ENCODE data around the gene ZNF761.
A peak's percentile ranks its signal among the peaks of the same experiment; 100 is the strongest.
"Not testable (repeated sequence)": the region's sequence is repeated elsewhere in the genome, so short reads cannot be mapped to it uniquely, and the experiment has no call there.

The ZNF761 gene

GRCh38 chr19:53485046-53486004 lies 53.5 kb downstream of the ZNF761 start:
- H3K4ac ChIP-seq (ENCODE audit: low read depth, low read length): no peak overlapping the region
- H2BK15ac ChIP-seq (replicated peaks; ENCODE audit: low read depth): no peak overlapping the region
- H3K18ac ChIP-seq (ENCODE audit: low read length): no peak overlapping the region
- H3K23ac ChIP-seq (ENCODE audit: low read length): no peak overlapping the region
- H4K5ac ChIP-seq (ENCODE audit: low read length): no peak overlapping the region
- no peaks in the 10 kb centered on the region for H3K4me1 ChIP-seq (ENCODE audit: control insufficient read depth, low read depth, low read length)
- H4K8ac ChIP-seq (ENCODE audit: low read depth, low read length): no peak overlapping the region
- peak; percentile 47 for DNase-seq
- H3K56ac ChIP-seq (ENCODE audit: low read length): no peak overlapping the region
- H2BK120ac ChIP-seq (ENCODE audit: low read depth, low read length): no peak overlapping the region
- H2AK5ac ChIP-seq (ENCODE audit: low read length): no peak overlapping the region
- H2BK5ac ChIP-seq (ENCODE audit: low read length): no peak overlapping the region
- H3K9ac ChIP-seq (ENCODE audit: low read length): no peak overlapping the region
- H3K4me2 ChIP-seq (ENCODE audit: low read length): no peak overlapping the region
- no peaks in the 10 kb centered on the region for H3K36me3 ChIP-seq (ENCODE audit: control insufficient read depth, insufficient read depth, low read length)
- H3K27me3 ChIP-seq (ENCODE audit: insufficient read depth, low read length, poor library complexity): no peaks in the 10 kb centered on the region
- no CpG with 5 or more reads among the region's 8 CpGs for WGBS (ENCODE audit: extremely low coverage, insufficient coverage, low lambda C conversion rate)
- no peak overlapping the region for H3K4me3 ChIP-seq (ENCODE audit: low read length)
- H3K79me2 ChIP-seq (ENCODE audit: control insufficient read depth, insufficient read depth, low read length): no peaks in the 10 kb centered on the region
- no peak overlapping the region for H3K27ac ChIP-seq (ENCODE audit: low read depth, low read length)
- no peaks in the 10 kb centered on the region for H3K79me1 ChIP-seq (ENCODE audit: low read length)

GRCh38 chr19:53492153-53492552 lies 60.4 kb downstream of the ZNF761 start:
- Histone ChIP-seq H2BK120ac (ENCODE audit: low read depth, low read length) (no peak overlapping the region), H3K36me3 (ENCODE audit: control insufficient read depth, insufficient read depth, low read length) (peaks cover 6% of the 10 kb centered on the region), H3K23ac (ENCODE audit: low read length) (no peak overlapping the region), H3K27me3 (ENCODE audit: insufficient read depth, low read length, poor library complexity) (no peaks in the 10 kb centered on the region), H3K9ac (ENCODE audit: low read length) (no peak overlapping the region), H3K4me3 (ENCODE audit: low read length) (no peak overlapping the region), H4K8ac (ENCODE audit: low read depth, low read length) (no peak overlapping the region), H2BK5ac (ENCODE audit: low read length) (no peak overlapping the region), H3K79me2 (ENCODE audit: control insufficient read depth, insufficient read depth, low read length) (no peaks in the 10 kb centered on the region), H3K4me1 (ENCODE audit: control insufficient read depth, low read depth, low read length) (no peaks in the 10 kb centered on the region), H3K4me2 (ENCODE audit: low read length) (no peak overlapping the region), H3K4ac (ENCODE audit: low read depth, low read length) (no peak overlapping the region), H3K56ac (ENCODE audit: low read length) (no peak overlapping the region), H3K27ac (ENCODE audit: low read depth, low read length) (no peak overlapping the region), H2AK5ac (ENCODE audit: low read length) (no peak overlapping the region), H3K18ac (ENCODE audit: low read length) (no peak overlapping the region), H4K5ac (ENCODE audit: low read length) (no peak overlapping the region), H3K79me1 (ENCODE audit: low read length) (no peaks in the 10 kb centered on the region), H2BK15ac (replicated peaks; ENCODE audit: low read depth) (no peak overlapping the region)
- no CpG with 5 or more reads among the region's 5 CpGs for WGBS (ENCODE audit: extremely low coverage, insufficient coverage, low lambda C conversion rate)
- no peak for DNase-seq

GRCh38 chr19:53497311-53498023 lies 65.7 kb downstream of the ZNF761 start:
- not testable (repeated sequence) for H3K4me3 ChIP-seq (ENCODE audit: low read length); H2BK5ac ChIP-seq (ENCODE audit: low read length); H3K27me3 ChIP-seq (ENCODE audit: insufficient read depth, low read length, poor library complexity); H4K8ac ChIP-seq (ENCODE audit: low read depth, low read length); H3K36me3 ChIP-seq (ENCODE audit: control insufficient read depth, insufficient read depth, low read length); H3K79me1 ChIP-seq (ENCODE audit: low read length); H2BK15ac ChIP-seq (replicated peaks; ENCODE audit: low read depth); H3K18ac ChIP-seq (ENCODE audit: low read length); H3K79me2 ChIP-seq (ENCODE audit: control insufficient read depth, insufficient read depth, low read length); H3K23ac ChIP-seq (ENCODE audit: low read length); H2AK5ac ChIP-seq (ENCODE audit: low read length); H2BK120ac ChIP-seq (ENCODE audit: low read depth, low read length); H3K9ac ChIP-seq (ENCODE audit: low read length); H3K4me2 ChIP-seq (ENCODE audit: low read length); H3K4me1 ChIP-seq (ENCODE audit: control insufficient read depth, low read depth, low read length); H4K5ac ChIP-seq (ENCODE audit: low read length)
- peak; percentile 50 for DNase-seq
- H3K27ac ChIP-seq (ENCODE audit: low read depth, low read length): peak overlapping the region; percentile 13
- peak overlapping the region; percentile 65 for H3K4ac ChIP-seq (ENCODE audit: low read depth, low read length)
- peak overlapping the region; percentile 73 for H3K56ac ChIP-seq (ENCODE audit: low read length)
- no CpG with 5 or more reads among the region's 11 CpGs for WGBS (ENCODE audit: extremely low coverage, insufficient coverage, low lambda C conversion rate)

GRCh38 chr19:53498024-53498395 lies 66.2 kb downstream of the ZNF761 start:
- H2BK120ac ChIP-seq (ENCODE audit: low read depth, low read length); H3K79me1 ChIP-seq (ENCODE audit: low read length); H2AK5ac ChIP-seq (ENCODE audit: low read length); H3K36me3 ChIP-seq (ENCODE audit: control insufficient read depth, insufficient read depth, low read length); H3K4me2 ChIP-seq (ENCODE audit: low read length); H3K4ac ChIP-seq (ENCODE audit: low read depth, low read length); H4K5ac ChIP-seq (ENCODE audit: low read length); H3K4me1 ChIP-seq (ENCODE audit: control insufficient read depth, low read depth, low read length); H2BK5ac ChIP-seq (ENCODE audit: low read length); H3K9ac ChIP-seq (ENCODE audit: low read length); H2BK15ac ChIP-seq (replicated peaks; ENCODE audit: low read depth); H3K27me3 ChIP-seq (ENCODE audit: insufficient read depth, low read length, poor library complexity); H3K4me3 ChIP-seq (ENCODE audit: low read length); H3K18ac ChIP-seq (ENCODE audit: low read length); H3K79me2 ChIP-seq (ENCODE audit: control insufficient read depth, insufficient read depth, low read length); H4K8ac ChIP-seq (ENCODE audit: low read depth, low read length); H3K23ac ChIP-seq (ENCODE audit: low read length): not testable (repeated sequence)
- peak; percentile 35 for DNase-seq
- Histone ChIP-seq H3K27ac (ENCODE audit: low read depth, low read length) (peak overlapping the region; percentile 70), H3K56ac (ENCODE audit: low read length) (peak overlapping the region; percentile 15)
- no CpG with 5 or more reads among the region's 4 CpGs for WGBS (ENCODE audit: extremely low coverage, insufficient coverage, low lambda C conversion rate)

GRCh38 chr19:53503151-53503550 lies 71.4 kb downstream of the ZNF761 start:
- H2BK120ac ChIP-seq (ENCODE audit: low read depth, low read length); H3K4ac ChIP-seq (ENCODE audit: low read depth, low read length); H3K4me1 ChIP-seq (ENCODE audit: control insufficient read depth, low read depth, low read length); H3K27me3 ChIP-seq (ENCODE audit: insufficient read depth, low read length, poor library complexity); H3K79me1 ChIP-seq (ENCODE audit: low read length); H2BK15ac ChIP-seq (replicated peaks; ENCODE audit: low read depth); H2BK5ac ChIP-seq (ENCODE audit: low read length); H3K9ac ChIP-seq (ENCODE audit: low read length); H4K8ac ChIP-seq (ENCODE audit: low read depth, low read length); H3K79me2 ChIP-seq (ENCODE audit: control insufficient read depth, insufficient read depth, low read length); H3K18ac ChIP-seq (ENCODE audit: low read length); H3K23ac ChIP-seq (ENCODE audit: low read length); H4K5ac ChIP-seq (ENCODE audit: low read length); H2AK5ac ChIP-seq (ENCODE audit: low read length); H3K56ac ChIP-seq (ENCODE audit: low read length); H3K36me3 ChIP-seq (ENCODE audit: control insufficient read depth, insufficient read depth, low read length); H3K4me3 ChIP-seq (ENCODE audit: low read length); H3K27ac ChIP-seq (ENCODE audit: low read depth, low read length); H3K4me2 ChIP-seq (ENCODE audit: low read length): not testable (repeated sequence)
- WGBS (ENCODE audit: extremely low coverage, insufficient coverage, low lambda C conversion rate): no CpG with 5 or more reads among the region's 7 CpGs
- peak; percentile 42 for DNase-seq

All from mesendoderm (in vitro differentiated cells).